ENCODE data around the gene ENOSF1.

- TF ChIP-seq CTCF (IDR thresholded peaks at IDR 0.05) (no peak), FOXK1 (CRISPR knock-in tag; IDR thresholded peaks at IDR 0.05) (no peak), ATF3 (CRISPR knock-in tag; conservative IDR thresholded peaks at IDR 0.05) (no peak), ZNF121 (CRISPR knock-in tag; IDR thresholded peaks at IDR 0.05) (no peak), JUN (CRISPR knock-in tag; IDR thresholded peaks at IDR 0.05) (no peak), HMGA2 (CRISPR knock-in tag; IDR thresholded peaks at IDR 0.05) (no peak), GABPB1 (CRISPR knock-in tag; IDR thresholded peaks at IDR 0.05) (no peak), NR2C2 (CRISPR knock-in tag; IDR thresholded peaks at IDR 0.05) (no peak), FOXJ3 (CRISPR knock-in tag; IDR thresholded peaks at IDR 0.05; ENCODE audit: borderline replicate concordance) (no peak), SMAD3 (CRISPR knock-in tag; IDR thresholded peaks at IDR 0.05; ENCODE audit: borderline replicate concordance) (no peak), CREM (CRISPR knock-in tag; IDR thresholded peaks at IDR 0.05) (peak; percentile 37; the same call in 1 of the 2 replicates)
- TF ChIP-seq, protein P1, sequence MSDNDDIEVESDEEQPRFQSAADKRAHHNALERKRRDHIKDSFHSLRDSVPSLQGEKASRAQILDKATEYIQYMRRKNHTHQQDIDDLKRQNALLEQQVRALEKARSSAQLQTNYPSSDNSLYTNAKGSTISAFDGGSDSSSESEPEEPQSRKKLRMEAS (CRISPR knock-in tag; IDR thresholded peaks at IDR 0.05) = no peak
These were observed 25.9 kb downstream of the ENOSF1 start for GRCh38 chr18:686339-687111.

All from WTC11 (cell line).